ENCODE data around the gene CCL13.
A peak's percentile ranks its signal among the peaks of the same experiment; 100 is the strongest.

Gene CCL13

DNA sequence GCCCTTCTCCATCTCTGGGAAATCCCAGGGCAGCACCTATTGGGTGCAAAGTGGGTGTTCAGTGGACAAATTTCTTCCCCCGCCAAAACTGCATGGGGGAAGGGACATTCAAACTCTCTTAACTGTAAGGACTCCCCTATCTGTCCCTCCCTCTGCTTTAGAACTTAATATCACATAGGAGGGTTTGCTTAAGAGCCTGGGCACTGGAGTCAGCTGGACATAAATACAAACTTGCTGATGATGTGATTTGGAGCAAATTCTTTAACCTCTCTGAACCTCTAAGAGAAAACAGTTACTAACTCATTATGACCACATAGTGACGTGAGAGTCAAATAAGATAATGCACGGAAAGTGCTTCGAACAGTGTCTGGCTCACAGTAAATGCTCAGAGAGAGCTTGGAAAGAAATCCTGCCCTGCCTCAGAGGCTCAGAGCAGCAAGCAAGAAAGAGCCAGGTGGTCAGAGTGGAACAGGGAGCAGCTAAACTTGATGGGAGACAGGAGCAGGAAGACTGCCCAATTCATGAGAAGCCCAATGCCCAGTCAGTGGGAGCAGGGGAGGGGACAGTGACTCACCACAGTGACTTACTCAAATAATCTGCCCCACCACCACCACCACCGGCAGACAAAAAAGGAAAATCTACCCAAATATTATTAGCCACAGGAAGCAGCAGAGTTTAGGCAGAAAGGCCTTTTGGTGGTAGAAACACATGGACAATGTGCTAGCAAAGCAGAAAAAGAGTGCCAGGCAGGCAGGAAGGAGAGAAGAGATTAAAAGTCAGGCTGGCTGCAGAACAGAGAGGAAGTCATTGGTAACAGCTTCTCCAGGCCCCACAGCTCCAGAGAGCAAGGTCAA is 30.6 kb downstream of the CCL13 start:
- Mint-ChIP-seq H3K36me3 (ENCODE audit: low read depth) (no peaks in the 10 kb centered on the region), H3K9me3 (no peaks in the 10 kb centered on the region), H3K27ac (peak overlapping the region; percentile 75 to 98 (median 97)), H3K4me3 (peak overlapping the region in 1 of 3 experiments; percentile 18), H3K4me1 (peaks cover 4% of the 10 kb centered on the region), H3K27me3 (ENCODE audit: low read depth) (peaks cover 14% of the 10 kb centered on the region)
- TF ChIP-seq CTCF (IDR thresholded peaks at IDR 0.05; ENCODE audit: unreplicated experiment in 3 of 3): no peak

DNA sequence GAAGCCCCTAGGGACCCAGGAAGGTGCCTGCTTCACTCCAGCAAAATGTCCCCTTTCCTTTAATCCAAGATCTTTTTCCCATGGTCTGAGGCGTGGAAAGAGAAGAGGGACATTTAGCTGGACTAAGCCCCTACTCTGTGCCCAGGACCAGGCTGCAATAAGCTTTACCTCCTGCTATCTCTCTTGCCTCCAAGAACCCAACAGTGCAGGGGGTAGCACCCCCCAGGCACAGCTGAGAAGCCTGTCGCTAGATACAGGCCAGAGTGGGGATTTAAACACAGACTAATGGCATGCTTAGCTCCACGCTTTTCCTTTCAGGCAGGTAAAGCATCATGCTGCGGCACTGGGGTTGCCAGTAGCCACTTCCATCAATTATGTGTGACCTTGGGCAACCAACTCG is 31.3 kb downstream of the CCL13 start:
- no peak for TF ChIP-seq CTCF (IDR thresholded peaks at IDR 0.05; ENCODE audit: unreplicated experiment in 3 of 3)
- Mint-ChIP-seq H3K36me3 (ENCODE audit: low read depth) (no peaks in the 10 kb centered on the region), H3K27me3 (ENCODE audit: low read depth) (peaks cover 16% of the 10 kb centered on the region), H3K9me3 (no peaks in the 10 kb centered on the region), H3K4me1 (peaks cover 4% of the 10 kb centered on the region), H3K27ac (peak overlapping the region; percentile 75 to 98 (median 97)), H3K4me3 (no peak overlapping the region)

GRCh38 chr17:34389126-34389750 is 33.0 kb downstream of the CCL13 start:
- H3K4me1 Mint-ChIP-seq: peaks cover 4% of the 10 kb centered on the region
- H3K27ac Mint-ChIP-seq: no peak overlapping the region
- no peaks in the 10 kb centered on the region for H3K9me3 Mint-ChIP-seq

GRCh38 chr17:34390649-34391048 is 34.4 kb downstream of the CCL13 start:
- Mint-ChIP-seq H3K27me3 (ENCODE audit: low read depth) (peaks cover 22% of the 10 kb centered on the region), H3K4me1 (peaks cover 4% of the 10 kb centered on the region), H3K9me3 (no peaks in the 10 kb centered on the region), H3K36me3 (ENCODE audit: low read depth) (no peaks in the 10 kb centered on the region), H3K4me3 (no peak overlapping the region), H3K27ac (no peak overlapping the region)
- TF ChIP-seq CTCF (IDR thresholded peaks at IDR 0.05; ENCODE audit: unreplicated experiment in 3 of 3): no peak

More at GRCh38 chr17:34389126-34389750, 33.0 kb downstream of the CCL13 start:
- H3K27me3 Mint-ChIP-seq (ENCODE audit: low read depth): peaks cover 22% of the 10 kb centered on the region
- no peak overlapping the region for H3K4me3 Mint-ChIP-seq
- no peaks in the 10 kb centered on the region for H3K36me3 Mint-ChIP-seq (ENCODE audit: low read depth)
- TF ChIP-seq CTCF (IDR thresholded peaks at IDR 0.05; ENCODE audit: unreplicated experiment in 3 of 3): no peak

- Mint-ChIP-seq H3K4me1 (peaks cover 4% of the 10 kb centered on the region), H3K27me3 (ENCODE audit: low read depth) (peaks cover 24% of the 10 kb centered on the region), H3K27ac (no peak overlapping the region), H3K4me3 (no peak overlapping the region), H3K36me3 (ENCODE audit: low read depth) (no peaks in the 10 kb centered on the region), H3K9me3 (no peaks in the 10 kb centered on the region)
- TF ChIP-seq CTCF (IDR thresholded peaks at IDR 0.05; ENCODE audit: unreplicated experiment in 3 of 3): no peak
Observed at GRCh38 chr17:34391241-34391640, 35.0 kb downstream of the CCL13 start.
